HG03521 (cell line): ENCODE data around the gene SVOP.
"Not testable (repeated sequence)": the region's sequence is repeated elsewhere in the genome, so short reads cannot be mapped to it uniquely, and the experiment has no call there.

Experiments used
- ATAC-seq: cut with Tn5 transposase; IDR thresholded peaks from one replicate; pipeline ENCODE4 v1.9.1; 2021; ENCODE audit warnings: mild to moderate bottlenecking, moderate library complexity; ENCODE audit not compliant: unreplicated experiment

The SVOP gene

GRCh38 chr12:108896336-108896735 is 124.5 kb downstream of the SVOP start:
- ATAC-seq = no peak

- no peak for ATAC-seq
Observed at GRCh38 chr12:108895220-108895802, 125.6 kb downstream of the SVOP start.

- no peak for ATAC-seq
Observed at GRCh38 chr12:108890208-108890607, 130.7 kb downstream of the SVOP start.

GRCh38 chr12:108888031-108888430 is 132.8 kb downstream of the SVOP start:
- no peak for ATAC-seq

- ATAC-seq = no peak
Observed at GRCh38 chr12:108886873-108887629, 133.8 kb downstream of the SVOP start.

GRCh38 chr12:108884116-108885012 is 136.5 kb downstream of the SVOP start:
- ATAC-seq = no peak

- ATAC-seq = no peak
Observed at GRCh38 chr12:108881953-108882352, 138.9 kb downstream of the SVOP start.

GRCh38 chr12:108879615-108880254 is 141.1 kb downstream of the SVOP start, which contains the start of gene DAO:
Gene DAO, plus strand, starts transcription at chr12:108880092. Its CDS starts 4,915 bp downstream, at chr12:108885007.
- no peak for ATAC-seq

- no peak for ATAC-seq
Observed at GRCh38 chr12:108876550-108876949, 144.3 kb downstream of the SVOP start.

GRCh38 chr12:108875682-108876361 is 145.0 kb downstream of the SVOP start:
- no peak for ATAC-seq

- ATAC-seq = no peak
Observed at GRCh38 chr12:108875280-108875679, 145.6 kb downstream of the SVOP start.

- ATAC-seq = no peak
Observed at GRCh38 chr12:108868781-108869180, 152.1 kb downstream of the SVOP start.

GRCh38 chr12:108866083-108866482 is 154.8 kb downstream of the SVOP start:
- not testable (repeated sequence) for ATAC-seq

- no peak for ATAC-seq
Observed at GRCh38 chr12:108865169-108865568, 155.7 kb downstream of the SVOP start.

GRCh38 chr12:108862588-108862959 is 158.3 kb downstream of the SVOP start:
- ATAC-seq = no peak

GRCh38 chr12:108861878-108862587 is 158.8 kb downstream of the SVOP start:
- ATAC-seq = no peak

- no peak for ATAC-seq
Observed at GRCh38 chr12:108860443-108860842, 160.4 kb downstream of the SVOP start.

- ATAC-seq = no peak
Observed at GRCh38 chr12:108859923-108860291, 161.0 kb downstream of the SVOP start.

- ATAC-seq = not testable (repeated sequence)
Observed at GRCh38 chr12:108859141-108859922, 161.5 kb downstream of the SVOP start.
